ENCODE data around the gene BRD7.

Gene BRD7

DNA sequence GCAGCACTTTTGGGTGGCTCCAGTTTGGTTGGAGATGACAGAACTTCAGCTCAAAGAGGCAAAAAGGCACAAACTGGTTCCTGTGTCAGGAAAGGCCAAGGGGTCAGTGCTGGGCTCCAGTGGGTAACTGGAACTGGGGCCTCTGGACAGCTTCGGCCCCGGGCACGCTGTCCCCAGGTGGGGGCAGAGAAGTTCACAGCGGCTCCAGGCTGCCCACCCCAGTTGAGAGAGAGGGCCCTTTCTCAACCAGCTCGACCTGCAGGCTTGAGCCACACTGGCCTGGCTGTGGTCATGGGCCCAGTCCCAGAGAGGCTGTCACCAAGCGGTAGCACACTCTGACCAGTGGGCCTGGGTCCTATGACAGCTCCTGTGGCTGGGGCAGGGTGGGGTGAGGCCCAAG, 77.9 kb downstream of the BRD7 start:
- DNase-seq (ENCODE audit: low read depth, low spot score) = no peak

DNA sequence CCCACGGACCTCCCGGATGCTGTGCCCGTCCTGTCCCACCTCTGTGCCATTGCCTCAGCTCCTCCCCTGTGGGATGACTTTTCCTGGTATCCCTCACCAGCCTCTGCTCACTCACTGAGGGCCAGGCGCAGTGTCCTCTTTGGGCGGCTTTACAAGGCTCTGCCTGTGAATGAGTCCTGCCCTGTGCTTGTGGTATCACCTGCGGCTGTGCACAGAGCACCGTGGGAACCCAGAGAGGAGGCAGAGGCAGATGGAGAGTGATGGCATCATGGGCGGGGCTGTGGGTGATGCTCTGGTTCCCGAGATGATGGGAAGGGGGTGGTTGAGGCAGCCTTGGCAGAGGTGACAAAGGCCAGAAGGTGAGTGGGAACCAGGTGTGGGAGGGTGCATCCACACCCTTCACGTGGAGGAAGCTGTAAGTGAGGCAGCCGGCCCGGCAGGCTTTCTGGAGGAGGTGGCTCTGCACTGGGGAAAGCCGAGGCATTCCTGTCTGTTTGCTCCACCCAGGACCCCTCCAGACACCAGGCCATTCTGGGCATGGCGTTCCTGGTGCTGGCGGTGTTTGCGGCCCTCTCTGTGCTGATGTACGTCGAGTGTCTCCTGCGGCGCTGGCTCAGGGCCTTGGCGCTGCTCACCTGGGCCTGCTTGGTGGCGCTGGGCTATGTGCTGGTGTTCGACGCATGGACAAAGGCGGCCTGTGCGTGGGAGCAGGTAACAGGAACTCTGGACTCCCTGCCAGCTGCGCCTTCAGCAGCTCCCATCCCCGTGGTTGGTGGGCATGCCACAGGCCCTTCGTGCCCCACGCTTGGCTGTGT, 78.6 kb downstream of the BRD7 start:
- DNase-seq (ENCODE audit: low read depth, low spot score) = no peak

DNA sequence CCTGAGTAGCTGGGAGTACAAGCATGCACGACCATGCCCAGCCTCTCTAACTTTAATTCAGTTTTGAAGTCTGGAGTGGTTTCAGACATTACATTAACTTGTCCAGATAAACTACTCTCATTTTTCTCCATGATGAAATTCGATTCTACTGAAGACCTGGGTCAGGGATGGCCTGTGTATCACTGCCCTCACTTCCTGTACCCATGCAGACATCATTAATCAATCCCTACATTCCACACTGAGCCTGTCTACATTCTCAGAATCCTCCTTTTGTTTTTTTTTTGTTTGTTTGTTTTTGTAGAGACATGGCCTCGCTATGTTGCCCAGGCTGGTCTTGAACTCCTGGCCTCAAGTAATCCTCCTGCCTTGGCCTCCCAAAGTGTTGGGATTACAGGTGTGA, 79.9 kb downstream of the BRD7 start:
- DNase-seq (ENCODE audit: low read depth, low spot score) = no peak

DNA sequence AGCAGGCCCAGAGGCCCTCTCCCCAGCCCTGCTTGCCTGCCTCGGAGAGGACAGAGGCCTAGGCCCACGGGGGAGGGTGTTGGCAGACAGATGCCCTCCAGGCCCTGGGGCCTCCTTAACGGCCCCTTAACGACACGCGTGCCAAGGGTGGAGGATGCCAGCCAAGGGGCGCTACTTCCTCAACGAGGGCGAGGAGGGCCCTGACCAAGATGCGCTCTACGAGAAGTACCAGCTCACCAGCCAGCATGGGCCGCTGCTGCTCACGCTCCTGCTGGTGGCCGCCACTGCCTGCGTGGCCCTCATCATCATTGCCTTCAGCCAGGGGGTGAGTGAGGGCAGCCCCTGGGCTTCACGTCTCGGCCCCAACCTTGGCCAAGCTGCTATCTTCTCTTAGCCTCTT, 80.8 kb downstream of the BRD7 start:
- DNase-seq (ENCODE audit: low read depth, low spot score) = no peak

DNA sequence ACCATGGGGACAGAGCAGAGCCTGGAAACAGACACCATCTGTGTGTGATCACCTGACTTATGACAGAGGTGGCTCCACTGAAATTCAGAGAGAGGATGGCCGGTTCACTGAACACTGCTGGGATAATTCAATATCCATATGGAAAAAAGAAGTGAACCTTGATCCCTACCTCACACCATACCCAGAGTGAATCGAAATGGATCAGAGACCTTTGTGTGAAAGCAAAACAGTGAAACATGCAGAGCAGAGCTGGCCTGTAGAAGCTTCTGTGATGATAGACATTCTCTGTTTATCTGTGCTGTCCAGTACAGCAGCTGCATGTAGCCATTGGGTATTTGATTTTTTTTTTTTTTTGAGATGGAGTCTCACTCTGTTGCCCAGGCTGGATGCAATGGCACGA, 82.1 kb downstream of the BRD7 start:
- no peak for DNase-seq (ENCODE audit: low read depth, low spot score)

DNA sequence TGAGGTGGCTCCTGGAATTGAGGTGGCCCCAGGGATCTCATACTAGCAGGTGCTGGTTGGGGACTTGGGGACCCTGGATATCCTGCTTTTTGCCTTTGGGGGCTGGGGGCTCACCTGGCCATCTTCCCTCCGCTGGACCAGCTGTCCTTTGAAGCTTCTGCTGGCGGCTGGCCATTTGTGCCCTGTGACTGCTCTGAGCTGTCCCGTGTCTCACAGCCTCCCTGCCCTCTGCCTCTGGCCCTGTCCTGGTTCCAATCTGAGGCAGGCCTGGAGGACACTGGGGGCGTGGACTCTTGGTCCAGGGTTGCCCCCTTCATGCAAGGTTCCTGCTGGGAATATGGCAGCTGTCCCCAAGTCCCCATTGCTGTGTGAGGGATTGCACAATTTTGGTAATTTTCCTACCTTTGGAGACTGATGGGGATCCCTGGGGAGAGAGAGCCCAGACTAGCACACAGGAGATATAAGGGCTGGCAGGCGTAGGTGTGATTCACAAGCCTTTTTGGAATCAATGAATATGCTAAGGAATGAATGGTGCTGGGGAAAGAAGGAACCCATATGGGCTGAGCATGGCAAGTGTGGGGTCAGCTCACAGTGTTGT, 83.3 kb downstream of the BRD7 start:
- DNase-seq (ENCODE audit: low read depth, low spot score) = no peak

DNA sequence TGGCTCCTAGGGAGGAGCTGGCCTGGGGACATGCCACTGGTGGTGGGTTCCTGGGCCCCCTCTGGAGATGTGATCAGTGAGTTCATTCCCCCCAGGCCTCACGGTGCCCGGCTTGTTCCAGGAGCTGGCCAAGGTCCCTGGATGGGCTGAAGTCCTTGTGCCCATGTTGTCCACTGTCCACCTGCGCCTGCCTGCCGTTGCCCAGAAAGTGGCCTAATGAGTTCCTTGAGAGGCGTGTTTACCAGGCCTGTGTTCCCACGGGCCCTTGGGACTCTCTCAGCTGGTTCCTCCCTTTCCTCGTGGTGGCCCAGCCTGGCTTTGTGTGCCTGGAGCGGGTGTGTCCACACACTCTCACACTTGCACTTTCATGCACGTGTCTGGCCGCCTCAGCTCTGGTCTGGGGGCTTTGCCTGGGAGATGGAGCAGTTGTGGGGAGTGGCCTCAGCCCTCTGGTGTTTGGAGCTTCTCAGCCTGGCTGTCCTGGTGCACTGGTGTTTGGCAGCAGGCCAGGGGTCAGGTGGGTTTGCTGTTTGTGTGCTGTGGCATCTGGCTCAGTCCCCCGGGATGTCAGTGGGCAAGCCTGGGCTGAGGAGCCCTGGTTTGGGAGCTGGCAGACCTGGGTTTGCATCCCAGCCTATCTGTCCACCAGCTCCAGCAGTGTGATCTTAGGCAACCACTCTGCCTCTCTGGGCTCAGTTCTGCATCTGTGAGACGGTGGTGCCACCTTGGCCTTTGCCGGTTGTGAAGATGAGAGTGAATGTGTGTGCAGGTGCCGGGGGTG, 84.5 kb downstream of the BRD7 start:
- DNase-seq (ENCODE audit: low read depth, low spot score) = no peak

DNA sequence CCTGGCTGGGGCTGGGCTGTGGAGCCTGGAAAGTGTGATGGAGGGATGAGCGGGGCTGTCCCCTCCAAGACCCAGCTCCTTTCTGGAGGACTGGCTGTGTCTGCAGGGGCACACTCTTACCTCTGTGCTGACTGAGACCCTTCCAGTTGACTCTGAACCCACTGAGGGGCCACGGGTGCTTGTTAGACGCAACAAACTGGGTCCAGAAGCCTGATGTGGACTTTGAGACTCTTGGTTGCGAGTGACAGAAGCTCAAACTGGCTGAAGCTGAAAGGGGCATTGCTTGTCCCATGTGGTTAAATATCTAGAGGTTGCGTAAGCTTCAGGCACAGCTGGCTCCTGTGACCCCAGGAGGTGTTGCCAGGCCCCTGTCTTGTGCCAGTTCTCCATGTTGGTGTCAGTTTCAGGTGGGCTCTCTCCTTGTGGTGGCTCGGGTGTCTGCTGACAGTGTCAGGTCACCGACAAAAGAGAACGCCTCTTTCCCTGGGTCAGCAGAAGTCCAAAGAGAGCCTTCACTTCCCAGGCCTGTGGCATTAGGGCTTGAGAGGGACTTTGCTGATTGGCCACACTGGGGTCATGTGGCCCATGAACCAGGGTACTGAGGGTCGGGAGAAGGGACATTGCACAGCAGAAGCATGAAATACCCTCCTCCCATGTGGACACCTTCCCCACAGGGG, 85.7 kb downstream of the BRD7 start:
- no peak for DNase-seq (ENCODE audit: low read depth, low spot score)

DNA sequence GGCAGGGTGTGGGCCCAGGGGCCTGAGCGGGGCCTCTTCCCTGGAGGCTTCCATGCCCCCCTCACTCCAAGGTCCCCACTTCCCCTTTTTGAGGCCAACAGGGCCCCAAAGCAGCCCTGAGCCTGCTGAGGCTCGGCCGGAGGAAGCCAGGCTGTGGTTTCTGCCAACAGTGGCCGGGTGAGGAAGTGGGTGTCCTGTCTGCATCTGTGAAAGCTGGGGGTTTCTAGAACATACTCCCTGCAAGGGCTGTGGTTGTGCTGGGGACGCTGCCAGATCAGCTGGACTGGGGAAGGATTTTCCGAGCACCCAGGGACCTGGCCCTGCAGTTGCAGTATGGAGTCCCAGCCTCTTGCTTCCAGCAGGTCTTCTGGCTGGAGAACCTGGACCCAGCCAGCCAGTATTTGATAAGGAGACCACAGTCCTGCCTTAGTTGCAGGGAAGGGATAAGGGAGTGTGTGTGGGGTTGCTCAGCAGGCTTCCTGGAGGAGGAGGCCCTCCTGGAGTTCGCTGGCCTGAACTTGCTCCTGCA, 86.7 kb downstream of the BRD7 start:
- no peak for DNase-seq (ENCODE audit: low read depth, low spot score)

DNA sequence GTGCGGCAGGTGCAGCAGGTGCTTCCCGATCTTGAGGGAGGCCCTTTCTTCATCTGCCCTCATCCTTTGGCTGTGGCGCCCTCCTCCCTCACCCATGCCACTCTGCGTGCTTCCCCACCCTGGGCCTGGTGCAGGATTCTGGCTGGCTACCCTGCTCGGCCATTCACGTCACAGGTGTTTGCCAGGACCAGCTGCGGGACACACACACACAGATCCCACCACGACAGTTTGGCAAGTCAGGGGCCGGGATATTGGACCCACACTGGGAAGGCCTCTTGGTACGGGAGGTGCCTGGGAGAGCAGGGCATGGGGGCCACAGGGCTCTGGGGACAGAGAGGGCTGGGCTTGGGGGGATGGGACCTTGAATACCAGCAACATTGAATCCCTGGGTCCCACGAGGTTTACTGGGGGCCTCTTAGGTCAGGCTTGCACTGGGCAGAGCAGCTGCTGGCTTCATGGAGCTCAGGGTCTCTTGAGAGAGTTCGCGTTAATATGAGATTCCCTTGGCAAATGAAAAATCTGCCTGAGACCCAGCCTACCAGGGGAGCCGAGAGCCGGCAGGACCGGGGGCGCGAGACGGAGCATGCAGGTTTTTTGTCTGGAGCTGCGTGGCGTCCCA, 87.3 kb downstream of the BRD7 start:
- no peak for DNase-seq (ENCODE audit: low read depth, low spot score)

DNA sequence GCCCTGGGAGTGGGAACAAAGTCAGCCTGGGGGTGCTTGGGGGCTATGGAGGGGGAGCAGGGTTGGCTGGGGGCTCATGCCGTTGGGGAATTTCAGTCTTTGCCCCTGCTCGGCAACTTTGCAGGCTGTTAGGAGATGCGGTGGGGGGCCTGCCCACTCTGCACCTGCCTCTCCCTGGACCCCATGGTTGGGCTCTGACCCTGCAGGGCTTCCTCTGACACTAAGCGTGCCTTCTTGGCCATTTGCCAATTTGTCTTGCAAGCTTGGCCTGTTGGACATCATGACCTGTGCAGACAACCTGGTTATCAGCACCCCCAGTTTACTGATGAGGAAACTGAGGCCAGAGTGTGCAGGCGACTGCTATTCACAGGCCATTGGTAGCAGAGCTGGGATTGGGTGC, 87.9 kb downstream of the BRD7 start:
- DNase-seq (ENCODE audit: low read depth, low spot score) = no peak

DNA sequence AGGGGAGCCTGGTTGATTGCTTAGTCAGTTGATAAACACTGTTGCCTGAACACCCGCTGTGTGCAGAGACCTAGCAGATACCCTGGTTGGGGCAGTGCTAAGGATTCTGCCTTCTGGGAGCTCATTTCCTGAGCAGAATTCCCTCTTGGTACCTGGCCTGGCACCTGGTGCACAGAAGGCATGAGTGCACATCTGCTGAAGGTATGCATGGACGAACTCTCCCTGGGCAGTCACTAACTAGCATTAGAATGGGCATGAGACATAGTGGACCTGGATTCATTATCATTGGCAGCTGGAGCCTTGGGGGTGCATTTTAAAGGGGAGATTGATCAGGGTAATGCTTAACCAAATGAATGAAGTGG, 89.3 kb downstream of the BRD7 start:
- no peak for DNase-seq (ENCODE audit: low read depth, low spot score)

DNA sequence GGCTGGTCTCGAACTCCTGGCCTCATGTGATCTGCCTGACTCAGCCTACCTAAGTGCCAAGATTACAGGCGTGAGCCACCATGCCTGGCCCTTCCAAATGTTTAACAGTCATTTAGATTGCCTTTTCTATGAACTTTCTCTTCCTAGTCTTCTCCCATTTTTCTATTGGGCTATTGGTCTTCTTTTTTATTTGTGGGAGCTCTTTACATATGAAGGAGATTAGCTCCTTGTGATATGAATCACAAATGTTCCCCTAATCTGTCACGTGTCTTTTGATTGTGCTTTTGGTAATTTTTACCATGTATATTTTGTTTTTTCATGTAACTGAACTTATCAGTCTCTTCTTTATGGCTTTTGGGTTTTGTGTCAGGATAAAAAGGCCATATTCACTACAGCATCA, 90.5 kb downstream of the BRD7 start:
- no peak for DNase-seq (ENCODE audit: low read depth, low spot score)

DNA sequence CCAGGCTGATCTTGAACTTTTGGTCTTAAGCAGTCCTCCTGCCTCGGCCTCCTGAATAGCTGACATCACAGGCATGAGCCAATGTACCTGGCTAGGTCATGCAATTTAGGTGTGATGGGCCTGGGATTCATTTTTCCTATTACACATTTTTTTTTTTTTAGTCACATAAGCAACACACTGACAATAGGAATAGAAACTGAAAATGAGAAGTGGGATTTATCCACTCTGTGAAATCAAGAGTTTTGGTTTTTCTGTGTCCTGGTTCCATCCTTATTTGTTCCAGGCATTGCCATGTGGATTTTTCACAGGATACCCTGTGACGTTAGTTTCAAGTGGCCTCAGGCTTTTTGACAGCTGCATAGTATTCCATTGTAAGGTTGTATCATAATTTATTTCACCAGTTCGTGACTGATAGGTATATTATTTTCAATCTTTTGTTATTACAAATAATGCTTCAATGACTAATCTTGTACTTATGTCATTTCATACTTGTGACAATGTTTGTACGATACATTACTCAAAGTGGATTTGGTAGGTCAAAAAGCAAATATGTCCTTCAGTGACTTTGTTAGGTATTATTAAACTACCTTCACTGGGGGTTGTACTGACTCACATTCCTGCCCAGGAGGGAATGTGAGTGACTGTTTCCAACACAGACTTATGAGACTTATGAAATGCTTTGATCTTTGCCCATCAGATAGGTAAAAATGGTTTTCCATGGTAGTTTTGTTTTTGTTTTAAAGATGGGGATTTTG, 91.8 kb downstream of the BRD7 start:
- DNase-seq (ENCODE audit: low read depth, low spot score) = no peak

DNA sequence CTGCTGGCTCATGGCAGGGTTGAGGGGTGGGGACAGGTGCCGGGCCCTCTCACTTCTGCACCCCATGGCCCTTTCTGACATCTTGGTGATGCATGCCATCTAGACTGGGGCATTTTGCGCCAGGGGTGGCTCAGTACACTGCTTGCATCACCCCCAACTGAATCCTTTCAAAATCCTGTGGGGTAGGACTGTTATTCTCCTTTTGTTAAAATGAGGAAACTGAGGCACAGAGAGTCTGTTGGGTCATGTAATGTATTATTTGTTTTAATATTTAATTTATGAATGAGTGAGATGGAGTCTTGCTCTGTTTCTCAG, 92.5 kb downstream of the BRD7 start:
- no peak for DNase-seq (ENCODE audit: low read depth, low spot score)

DNA sequence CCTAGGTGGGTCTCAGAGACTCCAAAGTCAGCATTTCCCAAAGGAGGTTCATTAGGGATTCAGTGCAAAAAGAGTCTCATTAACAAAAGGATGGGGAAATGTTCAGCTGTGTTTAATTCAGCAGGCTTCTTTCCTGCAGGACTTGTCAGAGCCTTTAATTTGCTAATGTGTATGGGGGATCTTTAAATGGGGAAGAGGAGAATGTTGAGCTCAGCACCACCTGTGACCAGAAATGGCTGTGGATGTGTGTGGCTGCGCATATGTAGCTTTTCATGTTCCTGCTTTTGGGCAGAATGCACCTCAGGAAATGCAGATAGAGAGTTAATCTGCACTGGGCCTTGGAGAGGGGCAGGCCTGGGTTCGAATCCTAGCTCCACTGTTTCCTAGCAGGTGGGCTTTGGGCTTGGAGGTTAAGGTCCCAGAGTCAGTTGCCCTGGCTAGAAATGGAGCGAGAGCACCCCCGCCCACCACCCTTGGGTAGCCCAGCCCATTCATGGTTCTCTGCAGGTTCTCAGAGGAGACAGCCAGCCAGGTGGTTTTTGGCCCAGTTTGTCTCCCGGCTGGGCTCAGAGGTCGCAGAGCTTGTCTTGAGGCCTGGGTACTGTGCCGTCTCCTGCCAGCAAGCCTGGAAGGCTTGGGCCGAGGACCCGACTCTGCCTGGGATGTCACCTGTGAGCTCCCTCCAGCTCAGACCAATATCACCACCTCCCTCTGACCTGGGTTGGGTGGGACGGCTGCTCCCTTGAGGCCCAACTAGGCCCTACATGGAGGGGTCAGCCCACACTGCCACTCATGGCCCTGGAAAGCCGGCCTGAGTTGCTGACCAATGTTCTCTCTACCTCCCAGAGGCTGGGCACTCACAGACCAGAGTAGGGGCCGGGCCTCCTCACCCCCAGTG, 93.1 kb downstream of the BRD7 start:
- no peak for DNase-seq (ENCODE audit: low read depth, low spot score)

DNA sequence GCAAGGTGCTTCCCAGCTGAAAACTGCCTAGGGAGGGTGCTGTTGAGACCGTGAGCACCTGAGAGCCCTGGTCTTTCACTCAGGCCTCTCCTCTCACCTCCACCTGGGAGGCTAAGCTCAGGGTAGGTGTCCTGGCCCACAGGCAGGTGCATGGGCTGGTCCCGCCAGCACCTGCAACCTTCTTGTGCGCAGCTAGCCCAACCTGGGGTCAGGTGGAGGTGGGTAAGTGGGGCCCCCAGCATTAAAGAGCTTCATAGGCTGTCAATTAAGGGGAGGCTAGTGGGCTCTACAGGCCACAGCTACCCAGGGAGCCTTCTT, 93.7 kb downstream of the BRD7 start:
- no peak for DNase-seq (ENCODE audit: low read depth, low spot score)

DNA sequence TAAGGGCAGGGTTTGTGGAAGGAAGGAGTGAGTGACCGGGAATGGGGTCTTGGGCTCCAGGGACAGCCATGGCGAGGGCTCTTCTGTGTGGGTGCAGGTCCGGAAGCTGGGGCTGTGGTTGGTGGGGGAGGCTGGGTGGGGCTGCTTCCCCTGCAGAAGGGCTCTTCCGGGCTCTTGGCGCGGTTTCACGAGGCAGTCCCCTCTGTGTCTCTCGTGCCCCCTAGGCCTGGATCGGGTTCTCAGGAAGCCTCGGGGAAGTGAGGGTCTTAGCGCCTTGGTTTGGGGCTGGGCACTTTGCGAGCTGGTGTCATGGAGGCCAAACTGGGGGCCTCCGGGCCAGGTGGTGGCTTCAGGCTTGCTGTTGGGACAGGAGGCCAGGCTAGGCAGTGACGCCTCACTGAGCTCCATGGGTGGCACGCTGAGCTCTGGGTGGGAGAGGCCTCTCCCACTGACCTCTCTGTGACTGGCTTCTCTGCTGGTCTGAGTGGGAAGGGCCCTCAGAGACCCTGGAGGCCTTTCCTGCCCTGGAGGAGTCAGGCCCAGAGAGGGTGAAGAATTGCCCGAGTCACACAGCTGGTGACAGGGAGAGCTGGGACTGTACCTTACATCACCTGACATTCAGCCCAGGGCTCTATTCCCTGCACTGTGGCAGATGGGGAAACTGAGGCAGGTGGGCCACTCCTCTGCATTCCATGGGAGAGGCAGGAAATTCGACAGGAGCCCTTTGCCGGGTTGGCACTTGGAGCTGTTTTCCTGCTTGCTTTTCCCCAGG, 94.3 kb downstream of the BRD7 start:
- no peak for DNase-seq (ENCODE audit: low read depth, low spot score)

DNA sequence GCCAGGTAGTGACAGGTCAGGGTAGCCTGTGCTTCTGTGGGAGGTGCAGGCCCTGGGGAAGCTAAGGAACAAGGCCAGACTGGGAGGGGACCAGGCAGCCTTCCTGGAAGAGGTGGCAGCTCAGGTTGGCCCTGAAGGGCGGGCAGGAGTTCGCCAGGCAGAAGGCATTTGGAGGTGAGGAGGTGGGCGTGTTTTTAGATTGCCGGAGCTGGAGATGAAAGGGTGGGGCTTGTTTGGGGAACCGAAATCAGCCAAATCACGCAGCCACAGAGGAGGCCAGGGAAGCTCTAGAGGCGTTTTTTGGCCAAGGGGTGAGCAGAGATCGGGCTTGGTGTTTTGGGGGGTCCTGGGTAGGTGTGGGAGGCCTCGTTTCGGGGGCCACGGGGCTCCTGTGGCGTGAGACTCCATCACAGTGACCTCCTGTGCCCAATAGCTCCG, 94.9 kb downstream of the BRD7 start:
- DNase-seq (ENCODE audit: low read depth, low spot score) = no peak

DNA sequence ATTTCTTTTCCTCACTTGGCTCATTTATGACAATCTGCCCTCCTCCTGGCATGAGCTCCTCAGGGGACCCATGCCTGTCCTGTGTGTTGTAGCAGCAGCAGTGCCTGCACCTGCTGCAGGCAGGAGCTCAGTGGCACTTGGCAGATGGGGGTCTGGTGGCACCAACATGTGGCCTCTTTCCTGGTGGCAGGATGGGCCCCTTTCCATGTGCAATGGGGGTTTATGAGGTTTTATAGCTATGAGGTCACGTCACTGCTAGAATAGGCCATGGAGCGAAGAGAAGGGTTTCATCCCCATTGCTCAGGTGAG, 95.5 kb downstream of the BRD7 start:
- no peak for DNase-seq (ENCODE audit: low read depth, low spot score)
